Measurements from ENCODE around the gene JAKMIP3.

Gene JAKMIP3

GRCh38 chr10:132033632-132034031 is 32.1 kb upstream of the JAKMIP3 start:
- Histone ChIP-seq H4K20me1 (ENCODE audit: low read depth, low read length) (no peaks in the 10 kb centered on the region), H3K27ac (ENCODE audit: low read depth, low read length) (no peak overlapping the region), H3K36me3 (ENCODE audit: low read length) (no peaks in the 10 kb centered on the region), H3K9ac (ENCODE audit: low read length) (no peak overlapping the region), H3K27me3 (ENCODE audit: low read length) (no peaks in the 10 kb centered on the region), H3K4me3 (ENCODE audit: insufficient read depth, low read length, poor library complexity, severe bottlenecking) (no peak overlapping the region), H3K4me2 (ENCODE audit: low read depth, low read length, poor library complexity, severe bottlenecking) (no peak overlapping the region), H3K79me2 (ENCODE audit: insufficient read depth, low read length) (no peaks in the 10 kb centered on the region), H2AFZ (ENCODE audit: low read depth, low read length, severe bottlenecking) (no peak overlapping the region), H3F3A (ENCODE audit: insufficient read depth) (no peaks in the 10 kb centered on the region), H3K9me2 (replicated peaks; ENCODE audit: insufficient read depth, low read length) (no peaks in the 10 kb centered on the region), H3K9me3 (ENCODE audit: insufficient read depth, low read length) (no peaks in the 10 kb centered on the region)
- TF ChIP-seq CTCF (IDR thresholded peaks at IDR 0.05; ENCODE audit: insufficient read depth, low read length, poor library complexity, severe bottlenecking) (no peak), EZH2phosphoT487 (conservative IDR thresholded peaks at IDR 0.05; ENCODE audit: low read length) (no peak)

GRCh38 chr10:132035476-132035875 is 30.3 kb upstream of the JAKMIP3 start:
- no peaks in the 10 kb centered on the region for H3K79me2 ChIP-seq (ENCODE audit: insufficient read depth, low read length)
- H3F3A ChIP-seq (ENCODE audit: insufficient read depth) = no peaks in the 10 kb centered on the region
- no peaks in the 10 kb centered on the region for H3K9me3 ChIP-seq (ENCODE audit: insufficient read depth, low read length)
- H3K9me2 ChIP-seq (replicated peaks; ENCODE audit: insufficient read depth, low read length) = no peaks in the 10 kb centered on the region
- no peak overlapping the region for H3K27ac ChIP-seq (ENCODE audit: low read depth, low read length)
- no peak overlapping the region for H3K4me2 ChIP-seq (ENCODE audit: low read depth, low read length, poor library complexity, severe bottlenecking)
- TF ChIP-seq CTCF (IDR thresholded peaks at IDR 0.05; ENCODE audit: insufficient read depth, low read length, poor library complexity, severe bottlenecking) = no peak
- no peak for TF ChIP-seq EZH2phosphoT487 (conservative IDR thresholded peaks at IDR 0.05; ENCODE audit: low read length)
- no peak overlapping the region for H2AFZ ChIP-seq (ENCODE audit: low read depth, low read length, severe bottlenecking)
- H3K4me3 ChIP-seq (ENCODE audit: insufficient read depth, low read length, poor library complexity, severe bottlenecking) = no peak overlapping the region
- no peaks in the 10 kb centered on the region for H4K20me1 ChIP-seq (ENCODE audit: low read depth, low read length)
- no peak overlapping the region for H3K9ac ChIP-seq (ENCODE audit: low read length)
- H3K36me3 ChIP-seq (ENCODE audit: low read length) = no peaks in the 10 kb centered on the region
- H3K27me3 ChIP-seq (ENCODE audit: low read length) = no peaks in the 10 kb centered on the region

GRCh38 chr10:132036153-132036886 is 29.4 kb upstream of the JAKMIP3 start:
- TF ChIP-seq CTCF (IDR thresholded peaks at IDR 0.05; ENCODE audit: insufficient read depth, low read length, poor library complexity, severe bottlenecking) = no peak
- no peaks in the 10 kb centered on the region for H3K27me3 ChIP-seq (ENCODE audit: low read length)
- H3K9ac ChIP-seq (ENCODE audit: low read length) = no peak overlapping the region

More at GRCh38 chr10:132036153-132036886, 29.4 kb upstream of the JAKMIP3 start:
- no peaks in the 10 kb centered on the region for H3K79me2 ChIP-seq (ENCODE audit: insufficient read depth, low read length)
- H3K4me2 ChIP-seq (ENCODE audit: low read depth, low read length, poor library complexity, severe bottlenecking) = no peak overlapping the region
- H3K4me3 ChIP-seq (ENCODE audit: insufficient read depth, low read length, poor library complexity, severe bottlenecking) = no peak overlapping the region
- no peaks in the 10 kb centered on the region for H4K20me1 ChIP-seq (ENCODE audit: low read depth, low read length)
- H3K9me2 ChIP-seq (replicated peaks; ENCODE audit: insufficient read depth, low read length) = no peaks in the 10 kb centered on the region
- no peak overlapping the region for H3K27ac ChIP-seq (ENCODE audit: low read depth, low read length)
- no peaks in the 10 kb centered on the region for H3F3A ChIP-seq (ENCODE audit: insufficient read depth)
- H3K9me3 ChIP-seq (ENCODE audit: insufficient read depth, low read length) = no peaks in the 10 kb centered on the region
- no peak overlapping the region for H2AFZ ChIP-seq (ENCODE audit: low read depth, low read length, severe bottlenecking)
- H3K36me3 ChIP-seq (ENCODE audit: low read length) = no peaks in the 10 kb centered on the region
